Esophagus muscularis mucosa (tissue), 4 donors: ENCODE results near the gene MRM2. TPM values are rescaled to one million over a fixed set of nuclear protein-coding genes. Genes with fewer than 3 reads are reported as not detected.

Source experiments
- DNase-seq: peaks from one replicate; pipeline ENCODE4 v3.0.0-alpha.2; 2017; ENCODE audit errors: extremely low spot score
- H3K27ac ChIP-seq, 4 donors: fragments of 200-600 bp; sonication (generic); replicated peaks in 1 of 4; 1 replicate in 3 of 4; 2 replicates in 1 of 4; pipeline ENCODE4 v1.5.1; 2016 to 2019; ENCODE audit warnings: mild to moderate bottlenecking in 1 of 4
- H3K27me3 ChIP-seq, 4 donors: fragments of 200-600 bp; sonication (generic); one replicate each; pipeline versions ENCODE4 v1.5.1 to v1.6.0; 2016 to 2019
- H3K36me3 ChIP-seq, 4 donors: fragments of 200-600 bp; sonication (generic); one replicate each; pipeline ENCODE4 v1.5.1; 2016 to 2019
- H3K4me1 ChIP-seq, 4 donors: fragments of 200-600 bp; sonication (generic); one replicate each; pipeline ENCODE4 v1.5.1; 2016 to 2019
- H3K4me3 ChIP-seq, 4 donors: fragments of 200-600 bp; sonication (generic); 1 replicate in 2 of 4; 2 replicates in 2 of 4; pipeline ENCODE4 v1.5.1; 2016 to 2019; ENCODE audit warnings: mild to moderate bottlenecking in 4 of 4, moderate library complexity in 1 of 4
- H3K9me3 ChIP-seq, 4 donors: fragments of 200-600 bp; sonication (generic); 1 replicate in 3 of 4; 2 replicates in 1 of 4; pipeline ENCODE4 v1.5.1; 2016 to 2019
- EP300 ChIP-seq: sonication (generic); formaldehyde crosslinking; IDR thresholded peaks from one replicate; pipeline ENCODE4 v1.6.1; 2017; ENCODE audit warnings: antibody characterized with exemption
- POLR2A ChIP-seq: fragments of 450-650 bp; IDR thresholded peaks from one replicate; pipeline ENCODE4 v1.6.1; 2017; ENCODE audit warnings: antibody characterized with exemption, moderate library complexity, mild to moderate bottlenecking, low read depth
- POLR2AphosphoS5 ChIP-seq, 2 donors: sonication (generic); formaldehyde crosslinking; IDR thresholded peaks; one replicate each; pipeline ENCODE4 v1.6.1; 2017; ENCODE audit warnings: antibody characterized with exemption in 2 of 2
- WGBS: methylation state at CpG from one replicate; pipeline ENCODE4 v1.1.5; 2018; 5-methylcytosine and 5-hydroxymethylcytosine counted together
- intact Hi-C: fragments of 100-400 bp; cut with DNase I; formaldehyde crosslinking; loops from one replicate; pipeline ENCODE4 v1.15.1; 2023
- total RNA-seq, 4 donors: library from RNA; depleted of rRNA; stranded (reverse); fragments of >200 nt; gene quantifications; one replicate each; pipeline versions ENCODE4 v1.1.0 to v1.2.1, GENCODE V29; 2016
- TF ChIP-seq, protein P1 (sequence below), 3 experiments: fragments of 200-600 bp in 2 of 3; fragments of 450-650 bp in 1 of 3; sonication (generic) in 2 of 3; IDR thresholded peaks; one replicate each; pipeline ENCODE4 v1.5.1; 2017 to 2019; ENCODE audit warnings: antibody characterized with exemption in 3 of 3, mild to moderate bottlenecking in 2 of 3, moderate library complexity in 1 of 3

Gene MRM2
- total RNA-seq, 4 donors from 2014 or later, result 13.3 to 20.3 (median 16.5) TPM

DNA sequence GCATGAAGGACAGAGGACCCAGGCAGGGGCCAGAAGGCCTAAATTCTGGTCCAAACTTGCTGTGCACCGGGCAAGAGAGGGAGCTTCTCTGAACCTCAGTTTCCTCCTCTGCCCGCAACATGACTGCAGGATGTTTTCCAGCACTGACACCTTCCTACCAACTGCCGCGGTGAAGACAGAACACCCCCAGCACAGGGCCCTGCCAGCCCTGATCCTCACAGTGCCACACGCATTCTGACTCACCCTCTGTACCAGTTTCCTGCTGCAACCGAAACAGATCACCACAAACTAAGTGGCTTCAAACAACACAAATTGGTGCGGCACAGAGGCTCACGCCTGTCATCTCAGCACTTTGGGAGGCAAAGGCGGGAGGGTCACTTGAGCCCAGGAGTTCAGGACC, 27.4 kb downstream of the MRM2 start:
- no peak overlapping the region for H3K27ac ChIP-seq
- H3K36me3 ChIP-seq, result peaks cover 65 to 99% (median 87%) of the 10 kb centered on the region in 4 donors
- no peaks in the 10 kb centered on the region for H3K9me3 ChIP-seq
- H3K27me3 ChIP-seq, result no peaks in the 10 kb centered on the region
- WGBS, result 91% methylated on average over 9 of the region's 9 CpGs
- intact Hi-C loops, result loop anchor here (5.0 kb wide), 2 partner anchors 547 to 632 kb away; no protein-coding TSS in a partner anchor
- TF ChIP-seq EP300 (no peak), POLR2A (no peak), POLR2AphosphoS5 (IDR thresholded peaks at IDR 0.05) (no peak)
- TF ChIP-seq, protein P1, sequence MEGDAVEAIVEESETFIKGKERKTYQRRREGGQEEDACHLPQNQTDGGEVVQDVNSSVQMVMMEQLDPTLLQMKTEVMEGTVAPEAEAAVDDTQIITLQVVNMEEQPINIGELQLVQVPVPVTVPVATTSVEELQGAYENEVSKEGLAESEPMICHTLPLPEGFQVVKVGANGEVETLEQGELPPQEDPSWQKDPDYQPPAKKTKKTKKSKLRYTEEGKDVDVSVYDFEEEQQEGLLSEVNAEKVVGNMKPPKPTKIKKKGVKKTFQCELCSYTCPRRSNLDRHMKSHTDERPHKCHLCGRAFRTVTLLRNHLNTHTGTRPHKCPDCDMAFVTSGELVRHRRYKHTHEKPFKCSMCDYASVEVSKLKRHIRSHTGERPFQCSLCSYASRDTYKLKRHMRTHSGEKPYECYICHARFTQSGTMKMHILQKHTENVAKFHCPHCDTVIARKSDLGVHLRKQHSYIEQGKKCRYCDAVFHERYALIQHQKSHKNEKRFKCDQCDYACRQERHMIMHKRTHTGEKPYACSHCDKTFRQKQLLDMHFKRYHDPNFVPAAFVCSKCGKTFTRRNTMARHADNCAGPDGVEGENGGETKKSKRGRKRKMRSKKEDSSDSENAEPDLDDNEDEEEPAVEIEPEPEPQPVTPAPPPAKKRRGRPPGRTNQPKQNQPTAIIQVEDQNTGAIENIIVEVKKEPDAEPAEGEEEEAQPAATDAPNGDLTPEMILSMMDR (IDR thresholded peaks at IDR 0.05), result no peak
- no peak for DNase-seq
- H3K4me3 ChIP-seq, result no peak overlapping the region
- H3K4me1 ChIP-seq, result peaks cover 1 to 5% (median 2%) of the 10 kb centered on the region in 4 donors

DNA sequence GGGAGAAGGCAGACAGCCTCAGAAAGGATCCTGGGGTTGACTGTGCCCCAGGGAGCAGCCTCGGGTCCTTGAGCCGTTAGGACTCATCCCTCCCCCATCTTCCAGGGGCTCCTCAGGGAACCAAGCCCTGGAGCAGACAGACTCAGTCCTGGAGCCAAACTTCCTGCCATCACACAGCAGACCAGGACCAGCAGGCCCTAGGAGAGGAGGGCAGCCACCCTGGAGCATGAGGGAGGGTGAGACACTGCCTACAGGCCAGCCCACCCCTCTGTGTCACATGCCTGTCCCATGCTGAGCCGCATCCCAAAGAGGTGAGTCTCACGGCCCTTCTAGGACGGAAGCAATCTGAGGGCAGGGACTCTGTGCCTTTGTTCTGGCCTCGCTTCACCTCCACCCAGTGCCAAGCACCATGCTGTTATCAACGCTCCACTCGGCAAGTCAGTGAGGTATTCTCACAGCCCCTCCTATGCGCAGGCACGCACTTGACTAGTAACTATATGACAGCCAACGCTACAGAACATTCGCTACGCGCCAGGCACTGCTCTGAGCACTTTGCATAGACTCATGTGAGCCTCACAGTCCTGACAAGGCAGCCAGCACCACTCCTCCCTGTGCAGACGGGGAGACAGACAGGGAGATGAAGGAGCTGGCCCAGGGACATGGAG, 28.3 kb downstream of the MRM2 start:
- intact Hi-C loops, result loop anchor here (5.0 kb wide), 1 partner anchor 546 kb away; no protein-coding TSS in a partner anchor

DNA sequence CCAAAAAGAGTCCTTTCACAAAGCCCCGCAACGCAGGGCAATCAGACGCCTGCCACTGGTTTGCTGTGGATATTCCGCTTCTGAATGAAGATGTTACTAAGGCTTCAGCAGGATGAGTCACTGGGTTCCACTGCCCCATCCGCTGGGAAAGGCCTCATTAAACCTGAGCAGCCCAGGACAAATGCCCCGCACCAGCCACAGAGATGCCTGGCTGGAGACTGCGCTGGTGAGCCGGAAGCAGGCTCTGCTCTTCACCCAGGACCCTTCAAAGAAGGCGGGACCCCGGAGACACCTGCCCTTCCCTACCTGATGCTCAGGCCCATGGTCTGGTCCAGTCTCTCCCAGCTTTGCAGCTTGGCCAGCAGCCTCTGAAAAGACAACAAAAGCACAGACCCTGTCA, 29.1 kb downstream of the MRM2 start:
- no peak overlapping the region for H3K27ac ChIP-seq
- TF ChIP-seq POLR2A (no peak), EP300 (no peak), POLR2AphosphoS5 (IDR thresholded peaks at IDR 0.05) (no peak)
- TF ChIP-seq, protein P1 (IDR thresholded peaks at IDR 0.05), result no peak
- H3K4me1 ChIP-seq, result peaks cover 5 to 10% (median 8%) of the 10 kb centered on the region in 4 donors
- no peak overlapping the region for H3K4me3 ChIP-seq
- no peak for DNase-seq
- H3K36me3 ChIP-seq, result peaks cover 65 to 89% (median 81%) of the 10 kb centered on the region in 4 donors
- H3K9me3 ChIP-seq, result no peaks in the 10 kb centered on the region
- no peaks in the 10 kb centered on the region for H3K27me3 ChIP-seq
- intact Hi-C loops, result loop anchor here (5.0 kb wide), 1 partner anchor 546 kb away; no protein-coding TSS in a partner anchor
- 93% methylated on average over 10 of the region's 10 CpGs for WGBS

More for the DNA sequence above, 28.3 kb downstream of the MRM2 start:
- Histone ChIP-seq H3K4me3 (no peak overlapping the region), H3K27me3 (no peaks in the 10 kb centered on the region), H3K27ac (no peak overlapping the region), H3K4me1 (peaks cover 5 to 10% (median 8%) of the 10 kb centered on the region in 4 donors), H3K36me3 (peaks cover 65 to 90% (median 83%) of the 10 kb centered on the region in 4 donors), H3K9me3 (no peaks in the 10 kb centered on the region)
- 97% methylated on average over 15 of the region's 15 CpGs for WGBS
- no peak for DNase-seq
- TF ChIP-seq POLR2AphosphoS5 (IDR thresholded peaks at IDR 0.05) (no peak), EP300 (no peak), POLR2A (no peak)
- TF ChIP-seq, protein P1 (IDR thresholded peaks at IDR 0.05), result no peak

DNA sequence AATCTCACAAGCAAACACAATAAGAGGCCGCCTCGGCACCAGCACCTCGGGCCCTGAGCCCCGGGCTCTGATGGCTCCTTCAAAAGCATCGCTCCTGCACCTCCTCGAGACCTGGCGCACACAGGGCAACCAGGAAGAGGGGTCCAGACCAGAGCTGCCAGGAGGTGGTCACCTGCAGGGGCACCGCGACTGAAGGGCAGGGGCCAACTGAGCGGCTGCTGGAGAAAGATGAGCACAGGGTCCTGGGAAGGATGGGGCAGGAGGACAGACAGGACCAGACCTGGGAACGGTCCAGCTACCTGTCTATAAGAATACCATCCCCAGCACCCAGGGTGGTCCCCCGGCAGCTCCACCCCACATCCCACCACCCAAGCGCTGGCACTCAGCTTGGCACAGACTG, 30.1 kb downstream of the MRM2 start:
- intact Hi-C loops, result loop anchor here (5.0 kb wide), 1 partner anchor 545 kb away; no protein-coding TSS in a partner anchor
- Histone ChIP-seq H3K36me3 (peaks cover 56 to 88% (median 80%) of the 10 kb centered on the region in 4 donors), H3K4me1 (peaks cover 5 to 10% (median 8%) of the 10 kb centered on the region in 4 donors), H3K4me3 (no peak overlapping the region), H3K9me3 (no peaks in the 10 kb centered on the region), H3K27me3 (no peaks in the 10 kb centered on the region), H3K27ac (no peak overlapping the region)
- 87% methylated on average over 10 of the region's 13 CpGs for WGBS
- TF ChIP-seq, protein P1 (IDR thresholded peaks at IDR 0.05), result no peak
- TF ChIP-seq POLR2A, result no peak
- TF ChIP-seq EP300, result no peak
- TF ChIP-seq POLR2AphosphoS5 (IDR thresholded peaks at IDR 0.05), result no peak
- DNase-seq, result no peak
